Endothelial cell of umbilical vein (primary cell): ENCODE results near the gene ZNF668. TPM values are rescaled to one million over a fixed set of nuclear protein-coding genes. Genes with fewer than 3 reads are reported as not detected.

Source experiments
- BruUV-seq: library from RNA; stranded (reverse); fragments of 400-500 nt; replicated peaks from 2 replicates; lab custom pipeline; 2021; lab: Mats Ljungman, UMichigan
- CTCF ChIA-PET: fragments of 300-600, 350-600 bp; sonication (Branson Sonifier 250); formaldehyde crosslinking; loops from one replicate; lab custom pipeline; 2021; ENCODE audit warnings: antibody characterized with exemption, inconsistent platforms; lab: Charles Lee
- POLR2A ChIA-PET: fragments of 300-600, 350-600 bp; sonication (Branson Sonifier 250); formaldehyde crosslinking; loops from one replicate; lab custom pipeline; 2021; ENCODE audit warnings: antibody characterized with exemption, inconsistent platforms; lab: Charles Lee
- DNase-seq: peaks from one replicate; pipeline ENCODE4 v3.0.0-alpha.2; 2011; ENCODE audit warnings: low read depth, low spot score
- FAIRE-seq: peaks from 2 replicates; lab custom pipeline; 2011; peaks lifted over from hg19 to GRCh38; lab: Jason Lieb, UNC
- H2AFZ ChIP-seq: 2 replicates; pipeline ENCODE4 v1.6.0; 2012; ENCODE audit warnings: low read depth, low read length, control low read depth, inconsistent platforms
- H3K27ac ChIP-seq: 2 replicates; pipeline ENCODE4 v1.5.1; 2011; ENCODE audit warnings: low read depth, mild to moderate bottlenecking, control low read depth, low read length, moderate library complexity; ENCODE audit not compliant: insufficient read depth
- H3K27me3 ChIP-seq, 2 experiments: 2 replicates each; pipeline versions ENCODE4 v1.6.0 to v1.6.1; 2011; ENCODE audit warnings: low read length in 2 of 2, mixed read lengths in 1 of 2; ENCODE audit not compliant: control insufficient read depth in 2 of 2, insufficient read depth in 2 of 2
- H3K36me3 ChIP-seq, 2 experiments: 2 replicates in 1 of 2; 3 replicates in 1 of 2; pipeline ENCODE4 v1.5.1; 2011; ENCODE audit warnings: low read length in 2 of 2, mild to moderate bottlenecking in 1 of 2, moderate library complexity in 1 of 2; ENCODE audit not compliant: control insufficient read depth in 2 of 2, insufficient read depth in 2 of 2; ENCODE audit errors: extremely low read depth in 1 of 2
- H3K4me1 ChIP-seq: 3 replicates; pipeline ENCODE4 v1.5.1; 2011; ENCODE audit warnings: mild to moderate bottlenecking, low read length; ENCODE audit not compliant: control insufficient read depth, insufficient read depth; ENCODE audit errors: extremely low read depth
- H3K4me2 ChIP-seq: 2 replicates; pipeline ENCODE4 v1.6.1; 2011; ENCODE audit warnings: low read length, control low read depth, mixed read lengths; ENCODE audit not compliant: insufficient read depth
- H3K4me3 ChIP-seq, 3 experiments: fragments of 200-600 bp in 1 of 3; sonication (generic), shearing (Covaris generic) in 1 of 3; replicated peaks in 1 of 3; 2 replicates each; pipeline ENCODE4 v1.5.1; 2011 to 2016; ENCODE audit warnings: control low read depth in 3 of 3, low read length in 3 of 3, mild to moderate bottlenecking in 2 of 3, inconsistent platforms in 1 of 3, low read depth in 1 of 3, moderate library complexity in 1 of 3; ENCODE audit not compliant: insufficient read depth in 1 of 3
- H3K79me2 ChIP-seq: 2 replicates; pipeline ENCODE4 v1.6.0; 2012; ENCODE audit warnings: low read length, inconsistent platforms; ENCODE audit not compliant: control insufficient read depth, insufficient read depth
- H3K9ac ChIP-seq: replicated peaks from 2 replicates; pipeline ENCODE3; 2011; ENCODE audit warnings: low read length, control low read depth; ENCODE audit not compliant: insufficient read depth; ENCODE audit errors: extremely low read depth
- H3K9me1 ChIP-seq: replicated peaks from 3 replicates; pipeline ENCODE4 v1.6.0; 2011; ENCODE audit warnings: mild to moderate bottlenecking, low read length; ENCODE audit not compliant: control insufficient read depth, insufficient read depth; ENCODE audit errors: extremely low read depth
- H3K9me3 ChIP-seq: replicated peaks from 2 replicates; pipeline ENCODE4 v1.5.1; 2012; ENCODE audit warnings: low read length, inconsistent platforms; ENCODE audit not compliant: control insufficient read depth, insufficient read depth
- H4K20me1 ChIP-seq: replicated peaks from 2 replicates; pipeline ENCODE3; 2011; ENCODE audit warnings: mild to moderate bottlenecking, low read length; ENCODE audit not compliant: control insufficient read depth, insufficient read depth; ENCODE audit errors: extremely low read depth
- EZH2 ChIP-seq: IDR thresholded peaks from 2 replicates; pipeline ENCODE4 v1.6.1; 2012; ENCODE audit warnings: borderline replicate concordance, low read depth, mild to moderate bottlenecking, moderate library complexity, low read length, inconsistent platforms; ENCODE audit not compliant: severe bottlenecking
- FOS ChIP-seq: IDR thresholded peaks from 2 replicates; pipeline ENCODE4 v1.6.1; 2011; ENCODE audit warnings: mild to moderate bottlenecking, low read length, moderate library complexity, borderline replicate concordance; ENCODE audit not compliant: insufficient read depth
- GATA2 ChIP-seq: IDR thresholded peaks from 2 replicates; pipeline ENCODE4 v1.7.0; 2011; ENCODE audit warnings: low read depth, mild to moderate bottlenecking, moderate library complexity, mixed read lengths, low read length; ENCODE audit not compliant: insufficient read length, insufficient read depth
- JUN ChIP-seq: IDR thresholded peaks from 2 replicates; pipeline ENCODE4 v1.6.1; 2011; ENCODE audit warnings: borderline replicate concordance, low read depth; ENCODE audit not compliant: insufficient read length, insufficient read depth
- MYC ChIP-seq: IDR thresholded peaks from one replicate; pipeline ENCODE4 v1.6.1; 2011; ENCODE audit warnings: mild to moderate bottlenecking, low read depth, low read length
- POLR2A ChIP-seq: IDR thresholded peaks from 2 replicates; pipeline ENCODE4 v1.6.1; 2012; ENCODE audit warnings: low read depth, mild to moderate bottlenecking, control low read depth, low read length
- POLR2AphosphoS5 ChIP-seq: IDR thresholded peaks from 2 replicates; pipeline ENCODE4 v1.6.1; 2012; ENCODE audit warnings: low read depth, mild to moderate bottlenecking, control low read depth, low read length, moderate library complexity; ENCODE audit not compliant: insufficient read depth
- dilution Hi-C: fragments of 300-500 bp; cut with MboI; formaldehyde crosslinking; loops from one replicate; pipeline ENCODE4 v1.15.0; 2019; ENCODE audit warnings: low sequenced_read_pairs; ENCODE audit not compliant: extremely low pct_ligation_motif_present
- intact Hi-C: fragments of 100-400 bp; cut with micrococcal nuclease; formaldehyde crosslinking; loops from one replicate; pipeline ENCODE4 v1.10.0; 2022
- polyA plus RNA-seq, 4 experiments: library from polyadenylated mRNA; depleted of rRNA in 3 of 4; stranded (reverse) in 3 of 4; unstranded in 1 of 4; fragments of >200 nt; gene quantifications; 2 replicates each; pipeline versions ENCODE4 v1.2.1 to v1.2.3, GENCODE V29; 2011 to 2012; ENCODE audit warnings: missing spikeins in 1 of 4
- total RNA-seq: library from RNA; stranded (reverse); gene quantifications from 2 replicates; pipeline ENCODE4 v1.2.3, GENCODE V29; 2021
- TF ChIP-seq, protein P1 (sequence below): IDR thresholded peaks from 2 replicates; pipeline ENCODE4 v1.6.1; 2011; ENCODE audit not compliant: insufficient read depth, insufficient read length
- TF ChIP-seq, protein P2 (sequence below), 2 donors: IDR thresholded peaks; 1 replicate in 1 of 2; 2 replicates in 1 of 2; pipeline ENCODE4 v1.5.1; 2011; ENCODE audit warnings: low read length in 2 of 2, mild to moderate bottlenecking in 2 of 2, moderate library complexity in 2 of 2, control low read depth in 1 of 2, inconsistent platforms in 1 of 2, low read depth in 1 of 2; ENCODE audit not compliant: insufficient read depth in 1 of 2; ENCODE audit errors: extremely low read depth in 1 of 2

The ZNF668 gene
- total and polyA plus RNA-seq, 2 donors (not counting 3 experiments of a cell fraction or from before 2014, with no cell fraction given), result 11.8 to 13.3 TPM

DNA sequence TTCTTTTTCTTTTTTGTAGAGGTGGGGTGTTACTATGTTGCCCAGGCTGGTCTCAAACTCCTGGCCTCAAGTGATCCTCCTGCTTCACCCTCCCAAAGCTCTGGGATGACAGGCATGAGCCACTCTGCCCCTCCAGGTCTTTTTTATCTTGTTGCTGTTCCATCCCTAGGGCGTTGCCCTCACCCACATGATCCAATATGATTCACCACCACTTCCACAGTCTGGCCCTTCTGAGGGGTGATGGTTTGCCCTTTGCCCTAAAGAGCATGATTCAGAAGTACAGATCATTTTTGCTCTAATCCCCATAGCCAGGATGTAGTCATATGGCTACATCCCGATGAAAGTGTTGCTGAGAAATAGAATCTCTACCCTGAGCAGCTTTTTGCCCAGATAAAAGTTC lies 21.9 kb downstream of the ZNF668 start:
- TF ChIP-seq GATA2 (no peak), FOS (peak; percentile 90), JUN (peak; percentile 21)
- Histone ChIP-seq H3K9ac (no peak overlapping the region), H3K4me1 (peaks cover 2% of the 10 kb centered on the region), H3K27me3 (no peaks in the 10 kb centered on the region), H3K4me3 (no peak overlapping the region), H3K9me3 (no peaks in the 10 kb centered on the region), H3K36me3 (no peaks in the 10 kb centered on the region), H3K9me1 (no peaks in the 10 kb centered on the region), H4K20me1 (no peaks in the 10 kb centered on the region), H3K79me2 (no peaks in the 10 kb centered on the region), H3K4me2 (no peak overlapping the region), H3K27ac (no peak overlapping the region), H2AFZ (no peak overlapping the region)
- dilution Hi-C loops, result no loop called here
- no TSS peak for BruUV-seq
- peak; percentile 37 for DNase-seq
- FAIRE-seq, result peak; percentile 56
- intact Hi-C loops, result no loop called here
- CTCF ChIA-PET, result no interaction called here
- POLR2A ChIA-PET, result no interaction called here

DNA sequence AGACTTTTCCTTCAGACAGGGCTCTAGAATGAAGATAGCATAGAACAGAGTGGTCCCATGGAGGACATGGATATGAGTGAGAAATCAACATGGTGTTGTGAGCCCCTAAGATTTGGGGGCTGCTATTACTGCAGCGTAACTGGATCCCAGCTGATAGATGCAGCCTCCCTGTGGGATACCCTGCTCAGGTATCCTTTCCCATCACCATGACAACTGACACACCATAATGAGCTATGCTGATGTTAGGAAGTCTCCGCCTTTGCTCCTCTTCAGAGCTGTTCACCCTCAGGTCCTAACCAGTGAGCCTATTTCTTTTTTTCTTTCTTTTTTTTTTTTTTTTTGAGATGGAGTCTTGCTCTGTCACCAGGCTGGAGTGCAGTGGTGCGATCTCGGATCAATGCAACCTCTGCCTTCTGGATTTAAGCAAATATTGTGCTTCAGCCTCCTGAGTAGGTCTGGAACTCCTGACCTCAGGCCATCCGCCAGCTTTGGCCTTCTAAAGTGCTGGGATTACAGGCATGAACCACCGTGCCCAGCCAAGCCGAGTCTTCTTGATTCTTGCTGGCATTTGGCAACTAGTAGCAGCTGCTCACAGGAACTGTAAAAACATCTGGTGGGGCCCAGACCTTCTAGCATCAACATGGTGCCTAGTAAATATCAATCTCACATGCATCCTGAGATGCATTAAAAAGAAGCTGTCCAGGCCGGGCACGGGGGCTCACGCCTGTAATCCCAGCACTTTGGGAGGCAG lies 23.6 kb downstream of the ZNF668 start:
- Histone ChIP-seq H3K9me3 (no peaks in the 10 kb centered on the region), H3K4me2 (no peak overlapping the region), H3K79me2 (no peaks in the 10 kb centered on the region), H3K27me3 (no peaks in the 10 kb centered on the region), H3K4me3 (no peak overlapping the region), H3K36me3 (no peaks in the 10 kb centered on the region), H3K9me1 (no peaks in the 10 kb centered on the region), H3K27ac (no peak overlapping the region), H2AFZ (no peak overlapping the region), H3K4me1 (peaks cover 2% of the 10 kb centered on the region), H4K20me1 (no peaks in the 10 kb centered on the region), H3K9ac (no peak overlapping the region)
- no peak for FAIRE-seq
- DNase-seq, result no peak
- no TSS peak for BruUV-seq
- CTCF ChIA-PET, result interaction anchor here (0.7 to 1.5 kb wide), 2 partner anchors 24 to 106 kb away, joined by 3 read pairs; partner anchors contain the start of genes ZNF646 and ZNF668
- no peak for TF ChIP-seq JUN
- TF ChIP-seq POLR2A, result no peak
- no peak for TF ChIP-seq FOS
- no peak for TF ChIP-seq MYC
- TF ChIP-seq GATA2, result no peak
- TF ChIP-seq EZH2, result no peak
- TF ChIP-seq, protein P1, sequence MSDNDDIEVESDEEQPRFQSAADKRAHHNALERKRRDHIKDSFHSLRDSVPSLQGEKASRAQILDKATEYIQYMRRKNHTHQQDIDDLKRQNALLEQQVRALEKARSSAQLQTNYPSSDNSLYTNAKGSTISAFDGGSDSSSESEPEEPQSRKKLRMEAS, result no peak
- TF ChIP-seq, protein P2, sequence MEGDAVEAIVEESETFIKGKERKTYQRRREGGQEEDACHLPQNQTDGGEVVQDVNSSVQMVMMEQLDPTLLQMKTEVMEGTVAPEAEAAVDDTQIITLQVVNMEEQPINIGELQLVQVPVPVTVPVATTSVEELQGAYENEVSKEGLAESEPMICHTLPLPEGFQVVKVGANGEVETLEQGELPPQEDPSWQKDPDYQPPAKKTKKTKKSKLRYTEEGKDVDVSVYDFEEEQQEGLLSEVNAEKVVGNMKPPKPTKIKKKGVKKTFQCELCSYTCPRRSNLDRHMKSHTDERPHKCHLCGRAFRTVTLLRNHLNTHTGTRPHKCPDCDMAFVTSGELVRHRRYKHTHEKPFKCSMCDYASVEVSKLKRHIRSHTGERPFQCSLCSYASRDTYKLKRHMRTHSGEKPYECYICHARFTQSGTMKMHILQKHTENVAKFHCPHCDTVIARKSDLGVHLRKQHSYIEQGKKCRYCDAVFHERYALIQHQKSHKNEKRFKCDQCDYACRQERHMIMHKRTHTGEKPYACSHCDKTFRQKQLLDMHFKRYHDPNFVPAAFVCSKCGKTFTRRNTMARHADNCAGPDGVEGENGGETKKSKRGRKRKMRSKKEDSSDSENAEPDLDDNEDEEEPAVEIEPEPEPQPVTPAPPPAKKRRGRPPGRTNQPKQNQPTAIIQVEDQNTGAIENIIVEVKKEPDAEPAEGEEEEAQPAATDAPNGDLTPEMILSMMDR (IDR thresholded peaks at IDR 0.05; ENCODE audit: extremely low read depth in 1 of 2, insufficient read depth in 1 of 2, low read depth in 1 of 2, low read length in 2 of 2), result no peak
- no peak for TF ChIP-seq POLR2AphosphoS5
- intact Hi-C loops (no loop called here), dilution Hi-C loops (no loop called here)
- POLR2A ChIA-PET, result no interaction called here
